ENCODE data around the gene TSPAN18.

- TF ChIP-seq POLR2A (IDR thresholded peaks at IDR 0.05): no peak
- no peak for TF ChIP-seq EP300 (IDR thresholded peaks at IDR 0.05)
- TF ChIP-seq CTCF (IDR thresholded peaks at IDR 0.05): no peak
Observed at GRCh38 chr11:44928144-44928543, 201.4 kb downstream of the TSPAN18 start.

Measured in tibial nerve (tissue), 4 donors.